NB4 (cell line): ENCODE data around the gene HNRNPA0.

Experiments
- DNase-seq: peaks from one replicate; pipeline ENCODE4 v3.0.0; 2010; ENCODE audit warnings: low read depth
- H3K4me3 ChIP-seq: one replicate; pipeline ENCODE4 v1.5.1; 2011; ENCODE audit warnings: mild to moderate bottlenecking, low read depth, low read length, moderate library complexity
- CTCF ChIP-seq: IDR thresholded peaks from one replicate; pipeline ENCODE4 v1.5.1; 2012; ENCODE audit warnings: low read depth, low read length
- MAX ChIP-seq: IDR thresholded peaks from 2 replicates; pipeline ENCODE4 v1.6.1; 2011; ENCODE audit warnings: low read depth, low read length
- MYC ChIP-seq: IDR thresholded peaks from 2 replicates; pipeline ENCODE4 v1.6.1; 2011; ENCODE audit warnings: low read depth, low read length
- POLR2A ChIP-seq: IDR thresholded peaks from 2 replicates; pipeline ENCODE4 v1.6.1; 2011; ENCODE audit warnings: mild to moderate bottlenecking; ENCODE audit not compliant: insufficient read length; ENCODE audit errors: extremely low read depth

HNRNPA0 gene

GRCh38 chr5:137754188-137754960 lies at the start of gene HNRNPA0:
Gene HNRNPA0, minus strand, starts transcription at chr5:137754363. Its CDS starts 297 bp downstream, at chr5:137754066.
- H3K4me3 ChIP-seq, result peak within 1 kb of the TSS; percentile 98
- TF ChIP-seq MYC (no peak; the same call in none of the 2 replicates), MAX (peak; percentile 54), POLR2A (peak; percentile 84)
- DNase-seq, result peak; percentile 98

GRCh38 chr5:137802282-137803210 lies 48.4 kb upstream of the HNRNPA0 start:
- no peak overlapping the region for H3K4me3 ChIP-seq
- no peak for DNase-seq
- TF ChIP-seq MAX (no peak), CTCF (no peak), POLR2A (no peak), MYC (no peak)

- H3K4me3 ChIP-seq, result no peak overlapping the region
- TF ChIP-seq MAX (no peak), POLR2A (no peak), MYC (no peak), CTCF (no peak)
- no peak for DNase-seq
Measured at GRCh38 chr5:137800700-137801411, 46.7 kb upstream of the HNRNPA0 start.

- DNase-seq, result no peak
- H3K4me3 ChIP-seq, result no peak overlapping the region
- TF ChIP-seq CTCF (no peak), POLR2A (no peak), MAX (no peak), MYC (no peak)
Measured at GRCh38 chr5:137796279-137796678, 42.1 kb upstream of the HNRNPA0 start.

GRCh38 chr5:137794863-137795262 lies 40.7 kb upstream of the HNRNPA0 start:
- TF ChIP-seq MAX (no peak), MYC (no peak), CTCF (no peak), POLR2A (no peak)
- no peak overlapping the region for H3K4me3 ChIP-seq
- no peak for DNase-seq
